GM12891 (cell line): ENCODE data around the gene GLTP.

Experiments used
- POLR2A ChIP-seq: IDR thresholded peaks from 2 replicates; pipeline ENCODE4 v1.6.1; 2011; ENCODE audit warnings: low read depth, low read length, control low read depth
- POLR2AphosphoS5 ChIP-seq: IDR thresholded peaks from 2 replicates; pipeline ENCODE4 v1.6.1; 2011; ENCODE audit warnings: low read depth, low read length, control low read depth
- TAF1 ChIP-seq: IDR thresholded peaks from 2 replicates; pipeline ENCODE4 v1.6.1; 2011; ENCODE audit warnings: low read depth, low read length, control low read depth

DNA sequence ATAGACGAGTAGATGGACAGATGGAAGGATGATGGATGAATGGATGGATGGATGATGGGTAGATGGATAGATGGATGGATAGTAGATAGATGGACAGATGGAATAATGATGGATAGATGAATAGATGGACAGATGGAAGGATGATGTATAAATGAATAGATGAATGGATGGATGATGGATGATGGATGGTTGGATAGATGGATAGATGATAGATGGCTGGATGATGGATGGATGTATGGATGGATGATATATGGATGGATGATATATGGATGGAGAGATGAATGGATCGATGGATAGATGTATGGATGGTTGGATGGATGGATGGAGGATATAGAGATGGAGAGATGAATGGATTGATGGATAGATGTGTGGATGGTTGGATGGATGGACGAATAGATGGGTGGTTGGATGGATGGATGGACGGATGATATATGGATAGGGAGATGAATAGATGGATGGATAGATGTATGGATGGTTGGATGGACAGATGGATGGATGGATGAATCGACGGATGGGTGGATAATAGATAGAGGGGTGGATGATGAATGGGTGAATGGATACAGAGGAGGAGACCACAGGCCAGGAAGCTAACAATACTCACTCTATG is 66.4 kb downstream of the GLTP start:
- TF ChIP-seq POLR2AphosphoS5 (no peak), POLR2A (no peak), TAF1 (no peak)
